Smooth muscle cell (in vitro differentiated cells): ENCODE data around the gene WDFY4. TPM values are rescaled to one million over a fixed set of nuclear protein-coding genes. Genes with fewer than 3 reads are reported as not detected.

Source experiments
- DNase-seq: peaks from one replicate; lab custom pipeline; 2025; ENCODE audit not compliant: unreplicated experiment; lab: John Stamatoyannopoulos, UW
- H2AFZ ChIP-seq: fragments of 200-600 bp; sonication (generic); 2 replicates; pipeline ENCODE4 v1.6.0; 2016; ENCODE audit warnings: antibody characterized with exemption, low read depth, mild to moderate bottlenecking
- H3F3A ChIP-seq: fragments of 200-600 bp; sonication (generic); 2 replicates; pipeline ENCODE4 v1.6.0; 2017; ENCODE audit warnings: antibody characterized with exemption, low read depth
- H3K27ac ChIP-seq: fragments of 200-600 bp; sonication (generic); 2 replicates; pipeline ENCODE4 v1.5.1; 2016; ENCODE audit warnings: low read depth, mild to moderate bottlenecking
- H3K27me3 ChIP-seq: fragments of 200-600 bp; sonication (generic); 2 replicates; pipeline ENCODE4 v1.6.1; 2016; ENCODE audit warnings: low read depth, mild to moderate bottlenecking
- H3K36me3 ChIP-seq: fragments of 200-600 bp; sonication (generic); 2 replicates; pipeline ENCODE4 v1.5.1; 2016; ENCODE audit warnings: low read depth
- H3K4me1 ChIP-seq: fragments of 200-600 bp; sonication (generic); 2 replicates; pipeline ENCODE4 v1.5.1; 2016; ENCODE audit warnings: low read depth
- H3K4me2 ChIP-seq: fragments of 200-600 bp; sonication (generic); 2 replicates; pipeline ENCODE4 v1.6.0; 2016; ENCODE audit warnings: mild to moderate bottlenecking
- H3K4me3 ChIP-seq: fragments of 200-600 bp; sonication (generic); 2 replicates; pipeline ENCODE4 v1.5.1; 2016; ENCODE audit warnings: mild to moderate bottlenecking
- H3K79me2 ChIP-seq: fragments of 200-600 bp; sonication (generic); 2 replicates; pipeline ENCODE4 v1.6.0; 2016; ENCODE audit warnings: low read depth, mild to moderate bottlenecking
- H3K9ac ChIP-seq: fragments of 200-600 bp; sonication (generic); 2 replicates; pipeline ENCODE4 v1.6.0; 2016; ENCODE audit warnings: low read depth
- H3K9me3 ChIP-seq: fragments of 200-600 bp; sonication (generic); replicated peaks from 2 replicates; pipeline ENCODE4 v1.5.1; 2016; ENCODE audit warnings: low read depth
- H4K20me1 ChIP-seq: fragments of 200-600 bp; sonication (generic); 2 replicates; pipeline ENCODE4 v1.6.0; 2016; ENCODE audit warnings: low read depth
- CTCF ChIP-seq: fragments of 200-600 bp; sonication (generic); IDR thresholded peaks from 2 replicates; pipeline ENCODE4 v1.5.1; 2017; ENCODE audit warnings: borderline replicate concordance, mild to moderate bottlenecking, antibody characterized with exemption; ENCODE audit not compliant: insufficient read depth, poor library complexity, severe bottlenecking
- WGBS: methylation state at CpG from one replicate; pipeline ENCODE4 v1.1.7; 2016; ENCODE audit warnings: low lambda C conversion rate; 5-methylcytosine and 5-hydroxymethylcytosine counted together
- polyA plus RNA-seq: library from polyadenylated mRNA; unstranded; fragments of >200 nt; fragmentation: Nextera tagmentation; extraction: Ambion mirVana; gene quantifications from 2 replicates; pipeline ENCODE4 v1.2.1, GENCODE V29; 2016
- total RNA-seq: library from RNA; depleted of rRNA; stranded (reverse); fragments of >200 nt; gene quantifications from 2 replicates; pipeline ENCODE4 v1.2.3, GENCODE V29; 2014

Gene WDFY4
- total and polyA plus RNA-seq, 2 experiments from 2014 or later, result not detected

- DNase-seq, result no peak
- no peaks in the 10 kb centered on the region for H4K20me1 ChIP-seq
- H3K9ac ChIP-seq, result no peak overlapping the region
- WGBS, result 78% methylated on average over 4 of the region's 4 CpGs
- TF ChIP-seq CTCF, result no peak
- no peaks in the 10 kb centered on the region for H3K79me2 ChIP-seq
- H3K4me3 ChIP-seq, result no peak overlapping the region
- no peaks in the 10 kb centered on the region for H3K9me3 ChIP-seq
- no peak overlapping the region for H3K27ac ChIP-seq
- no peak overlapping the region for H3K4me2 ChIP-seq
- H3K4me1 ChIP-seq, result no peaks in the 10 kb centered on the region
- H3K27me3 ChIP-seq, result no peaks in the 10 kb centered on the region
- no peaks in the 10 kb centered on the region for H3F3A ChIP-seq
- H3K36me3 ChIP-seq, result no peaks in the 10 kb centered on the region
- H2AFZ ChIP-seq, result no peak overlapping the region
Measured at GRCh38 chr10:48768926-48769325, 84.3 kb downstream of the WDFY4 start.

- H2AFZ ChIP-seq, result no peak overlapping the region
- no peaks in the 10 kb centered on the region for H3K36me3 ChIP-seq
- DNase-seq, result no peak
- H3K79me2 ChIP-seq, result no peaks in the 10 kb centered on the region
- no peak overlapping the region for H3K9ac ChIP-seq
- H3K4me1 ChIP-seq, result no peaks in the 10 kb centered on the region
- no peaks in the 10 kb centered on the region for H3K27me3 ChIP-seq
- H3K9me3 ChIP-seq, result no peaks in the 10 kb centered on the region
- no peak overlapping the region for H3K27ac ChIP-seq
- H3F3A ChIP-seq, result no peaks in the 10 kb centered on the region
- H3K4me2 ChIP-seq, result no peak overlapping the region
- WGBS, result 68% methylated on average over 15 of the region's 15 CpGs
- H4K20me1 ChIP-seq, result no peaks in the 10 kb centered on the region
- no peak overlapping the region for H3K4me3 ChIP-seq
- no peak for TF ChIP-seq CTCF
Measured at GRCh38 chr10:48769706-48770435, 85.2 kb downstream of the WDFY4 start.

- 100% methylated on average over 1 of the region's 1 CpG for WGBS
- Histone ChIP-seq H3K27ac (no peak overlapping the region), H3K4me3 (no peak overlapping the region), H2AFZ (no peak overlapping the region), H3K36me3 (no peaks in the 10 kb centered on the region), H3F3A (no peaks in the 10 kb centered on the region), H3K79me2 (no peaks in the 10 kb centered on the region), H3K9ac (no peak overlapping the region), H3K4me1 (no peaks in the 10 kb centered on the region), H3K4me2 (no peak overlapping the region), H4K20me1 (no peaks in the 10 kb centered on the region), H3K9me3 (no peaks in the 10 kb centered on the region), H3K27me3 (no peaks in the 10 kb centered on the region)
- TF ChIP-seq CTCF, result no peak
- DNase-seq, result no peak
Measured at GRCh38 chr10:48770561-48771089, 86.0 kb downstream of the WDFY4 start.

- H3K9ac ChIP-seq, result no peak overlapping the region
- no peak overlapping the region for H3K4me2 ChIP-seq
- no peak for TF ChIP-seq CTCF
- H3K36me3 ChIP-seq, result no peaks in the 10 kb centered on the region
- no peak overlapping the region for H2AFZ ChIP-seq
- no peaks in the 10 kb centered on the region for H3K4me1 ChIP-seq
- H3F3A ChIP-seq, result no peaks in the 10 kb centered on the region
- no peak for DNase-seq
- H3K9me3 ChIP-seq, result no peaks in the 10 kb centered on the region
- no peaks in the 10 kb centered on the region for H4K20me1 ChIP-seq
- H3K79me2 ChIP-seq, result no peaks in the 10 kb centered on the region
- H3K27ac ChIP-seq, result no peak overlapping the region
- H3K4me3 ChIP-seq, result no peak overlapping the region
- H3K27me3 ChIP-seq, result no peaks in the 10 kb centered on the region
- WGBS, result 91% methylated on average over 4 of the region's 4 CpGs
Measured at GRCh38 chr10:48771234-48771633, 86.6 kb downstream of the WDFY4 start.
